ENCODE data around the gene GPR146.

DNA sequence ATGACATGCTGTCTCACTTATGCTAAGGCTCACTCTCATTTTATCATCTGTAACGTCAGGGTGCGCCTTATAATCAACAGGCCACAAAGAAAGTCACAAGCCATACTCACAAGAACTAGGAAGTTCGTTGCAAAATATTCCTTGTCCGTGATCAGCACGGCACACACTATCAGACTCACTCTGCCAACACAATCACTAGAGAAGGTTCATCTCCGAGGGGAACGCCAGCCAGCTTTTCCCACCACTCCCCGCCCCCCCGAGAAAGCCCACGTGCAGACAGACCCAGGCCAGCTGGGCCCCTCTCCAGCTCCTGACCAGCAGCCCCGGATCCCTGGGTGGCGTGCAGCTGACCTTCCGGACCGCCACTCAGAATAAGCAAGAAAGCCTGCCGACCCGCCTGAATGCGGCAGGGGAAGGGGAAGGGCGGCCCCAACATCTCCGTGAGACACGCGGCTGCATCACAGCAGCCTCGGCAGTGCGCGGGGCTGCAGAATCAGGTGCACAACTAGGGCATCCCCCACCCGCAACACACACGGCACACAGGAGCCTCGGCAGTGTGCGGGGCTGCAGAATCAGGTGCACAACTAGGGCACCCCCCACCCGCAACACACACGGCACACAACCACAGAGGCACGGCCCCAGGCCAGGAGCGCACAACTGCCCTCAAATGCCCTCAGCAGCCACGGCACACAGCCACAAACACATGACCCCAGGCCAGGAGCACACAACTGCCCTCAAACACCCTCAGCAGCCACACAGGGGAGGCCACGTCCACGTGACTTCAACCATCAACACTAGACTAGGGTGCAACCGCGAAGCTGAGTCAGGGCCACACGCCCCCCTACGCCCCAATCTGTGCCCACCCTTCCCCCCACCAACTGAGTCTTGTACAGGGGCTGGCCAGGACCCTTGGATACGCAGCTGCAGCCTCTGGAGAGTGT, 2.5 kb upstream of the GPR146 start:
- TF ChIP-seq, protein P1, sequence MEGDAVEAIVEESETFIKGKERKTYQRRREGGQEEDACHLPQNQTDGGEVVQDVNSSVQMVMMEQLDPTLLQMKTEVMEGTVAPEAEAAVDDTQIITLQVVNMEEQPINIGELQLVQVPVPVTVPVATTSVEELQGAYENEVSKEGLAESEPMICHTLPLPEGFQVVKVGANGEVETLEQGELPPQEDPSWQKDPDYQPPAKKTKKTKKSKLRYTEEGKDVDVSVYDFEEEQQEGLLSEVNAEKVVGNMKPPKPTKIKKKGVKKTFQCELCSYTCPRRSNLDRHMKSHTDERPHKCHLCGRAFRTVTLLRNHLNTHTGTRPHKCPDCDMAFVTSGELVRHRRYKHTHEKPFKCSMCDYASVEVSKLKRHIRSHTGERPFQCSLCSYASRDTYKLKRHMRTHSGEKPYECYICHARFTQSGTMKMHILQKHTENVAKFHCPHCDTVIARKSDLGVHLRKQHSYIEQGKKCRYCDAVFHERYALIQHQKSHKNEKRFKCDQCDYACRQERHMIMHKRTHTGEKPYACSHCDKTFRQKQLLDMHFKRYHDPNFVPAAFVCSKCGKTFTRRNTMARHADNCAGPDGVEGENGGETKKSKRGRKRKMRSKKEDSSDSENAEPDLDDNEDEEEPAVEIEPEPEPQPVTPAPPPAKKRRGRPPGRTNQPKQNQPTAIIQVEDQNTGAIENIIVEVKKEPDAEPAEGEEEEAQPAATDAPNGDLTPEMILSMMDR (IDR thresholded peaks at IDR 0.05) = no peak
- no peak for TF ChIP-seq POLR2AphosphoS5 (IDR thresholded peaks at IDR 0.05)

Data from transverse colon (tissue), 4 donors.